ENCODE measurements around the gene HS6ST1.

DNA sequence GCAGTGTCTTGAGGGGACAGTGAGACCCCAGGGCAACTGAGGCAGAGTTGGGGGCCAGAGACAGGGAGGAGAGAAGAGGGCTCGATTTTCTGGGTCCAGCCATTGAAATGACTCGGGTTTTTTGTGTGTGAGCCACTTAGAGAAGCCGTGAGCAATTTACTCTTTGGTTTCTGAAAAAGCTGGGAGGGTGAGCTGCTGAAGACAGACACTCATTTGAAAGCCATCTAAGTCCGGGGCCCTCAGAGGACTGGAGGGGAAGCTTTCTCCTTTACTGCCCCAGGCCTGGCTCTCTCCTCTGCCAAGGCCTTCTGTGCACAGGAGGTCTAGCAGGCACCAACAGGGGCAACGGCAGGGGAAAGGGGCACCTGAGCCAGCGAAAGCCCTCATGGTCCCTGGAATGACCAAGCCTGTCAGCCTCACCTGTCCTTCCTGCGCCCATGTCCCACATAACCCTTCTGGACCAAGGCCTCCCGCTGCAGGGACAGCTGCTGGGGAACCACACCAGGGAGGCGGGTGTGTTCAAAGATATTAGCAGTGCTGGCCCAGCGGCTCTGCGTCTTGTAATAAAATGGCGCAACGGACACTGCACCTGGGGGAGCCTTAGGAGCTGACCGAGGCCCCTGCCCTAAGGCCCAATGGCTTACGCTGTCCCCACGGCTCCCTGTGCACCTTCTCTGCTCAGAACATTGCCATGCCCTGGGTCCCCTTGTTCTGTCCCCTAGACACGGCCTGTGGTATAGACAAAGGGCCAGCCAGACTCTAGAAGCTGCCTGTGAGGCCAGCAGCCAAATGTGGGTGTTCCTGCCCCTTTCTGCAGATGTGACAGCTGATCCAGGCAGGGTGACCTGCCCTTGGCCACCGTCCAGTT, 45.8 kb downstream of the HS6ST1 start:
- no peak for TF ChIP-seq CTCF (IDR thresholded peaks at IDR 0.05)
- TF ChIP-seq POLR2A (IDR thresholded peaks at IDR 0.05) = no peak

All from testis (tissue), 2 donors.